GM19240 (cell line): ENCODE data around the gene MYPOP.
"Not testable (repeated sequence)": the region's sequence is repeated elsewhere in the genome, so short reads cannot be mapped to it uniquely, and the experiment has no call there.

Experiments
- DNase-seq: peaks from one replicate; pipeline ENCODE4 v3.0.0; 2011; ENCODE audit warnings: low spot score; ENCODE audit not compliant: insufficient read length

MYPOP gene

DNA sequence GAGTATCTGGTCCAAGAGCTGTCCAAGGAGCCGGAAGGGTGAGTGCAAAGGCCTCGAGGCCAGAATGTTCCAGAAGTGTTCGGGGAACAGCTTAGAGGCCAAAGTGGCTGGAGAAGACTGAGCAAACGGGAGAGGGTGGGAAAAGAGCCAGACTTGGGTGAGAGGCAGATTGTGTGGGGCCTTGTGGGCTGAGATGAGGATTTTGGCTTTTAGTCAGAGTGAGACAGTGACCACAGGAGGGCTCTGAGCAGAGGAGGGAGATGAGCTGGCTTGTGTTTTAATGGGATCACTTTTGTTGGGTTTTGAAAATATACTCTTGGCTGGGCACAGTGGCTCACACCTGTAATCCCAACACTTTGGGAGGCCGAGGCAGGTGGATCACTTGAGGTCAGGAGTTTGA, 6.5 kb upstream of the MYPOP start:
- DNase-seq, result no peak

DNA sequence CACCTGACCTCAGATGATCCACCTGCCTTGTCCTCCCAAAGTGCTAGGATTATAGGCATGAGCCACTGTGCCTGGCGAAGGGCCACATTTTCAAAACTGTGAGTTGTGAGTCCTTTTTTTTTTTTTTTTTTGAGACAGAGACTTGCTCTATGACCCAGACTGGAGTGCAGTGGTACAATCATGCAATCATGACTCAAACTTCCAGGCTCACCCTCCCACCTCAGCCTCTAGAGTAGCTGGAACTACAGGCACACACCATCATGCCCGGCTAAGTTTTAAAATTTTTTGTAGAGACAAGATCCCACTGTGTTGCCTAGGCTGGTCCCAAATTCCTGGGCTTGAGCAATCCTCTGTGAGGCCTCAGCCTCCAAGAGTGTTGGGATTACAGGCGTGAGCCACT, 3.8 kb upstream of the MYPOP start:
- DNase-seq, result no peak

DNA sequence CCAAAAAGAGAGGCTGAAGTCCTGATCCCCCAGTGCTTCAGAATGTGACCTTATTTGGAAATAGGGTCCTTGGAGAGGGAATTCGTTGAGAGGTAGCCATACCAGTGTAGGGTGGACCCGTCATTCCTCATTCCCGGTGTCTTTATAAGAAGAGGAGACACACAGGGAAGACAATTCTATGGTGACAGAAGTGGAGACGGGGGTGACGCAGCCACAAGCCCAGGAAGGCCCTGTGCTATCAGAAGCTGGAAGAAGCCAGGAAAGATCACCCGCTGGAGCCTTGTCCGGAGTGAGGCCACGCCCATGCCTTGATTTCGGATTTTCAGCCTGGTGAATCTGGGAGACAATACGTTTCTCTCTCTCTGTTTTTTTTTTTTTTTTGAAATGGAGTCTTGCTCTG, 2.6 kb upstream of the MYPOP start:
- no peak for DNase-seq

GRCh38 chr19:45902651-45903625, 525 bp upstream of the MYPOP start:
- DNase-seq, result peak; percentile 98

DNA sequence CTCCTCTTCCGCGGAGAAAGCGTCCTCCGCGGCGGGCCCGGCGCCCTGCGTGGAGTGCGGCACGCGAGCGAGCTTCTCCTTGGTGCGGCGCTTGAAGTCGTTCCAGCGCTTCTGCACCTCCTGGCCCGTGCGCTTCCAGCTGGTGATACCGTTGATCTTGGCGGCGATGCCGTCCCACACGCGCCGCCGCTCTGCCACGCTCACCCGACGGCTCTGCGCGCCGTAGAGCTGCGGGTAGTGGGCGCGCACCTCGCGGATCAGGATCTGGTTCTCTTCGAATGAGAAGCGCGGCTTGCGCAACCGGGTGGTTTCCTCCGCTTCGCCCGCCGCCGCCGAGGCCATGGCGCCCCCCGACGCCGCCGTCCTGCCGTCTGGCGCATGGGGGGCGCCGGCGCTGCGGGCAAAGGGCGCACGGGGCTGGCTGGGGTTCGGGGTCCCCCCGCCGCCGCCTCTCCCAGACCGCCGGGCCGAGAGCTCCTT, 941 bp downstream of the MYPOP start:
- DNase-seq, result no peak

- DNase-seq, result no peak
Observed at GRCh38 chr19:45900738-45901431, 1.5 kb downstream of the MYPOP start.

DNA sequence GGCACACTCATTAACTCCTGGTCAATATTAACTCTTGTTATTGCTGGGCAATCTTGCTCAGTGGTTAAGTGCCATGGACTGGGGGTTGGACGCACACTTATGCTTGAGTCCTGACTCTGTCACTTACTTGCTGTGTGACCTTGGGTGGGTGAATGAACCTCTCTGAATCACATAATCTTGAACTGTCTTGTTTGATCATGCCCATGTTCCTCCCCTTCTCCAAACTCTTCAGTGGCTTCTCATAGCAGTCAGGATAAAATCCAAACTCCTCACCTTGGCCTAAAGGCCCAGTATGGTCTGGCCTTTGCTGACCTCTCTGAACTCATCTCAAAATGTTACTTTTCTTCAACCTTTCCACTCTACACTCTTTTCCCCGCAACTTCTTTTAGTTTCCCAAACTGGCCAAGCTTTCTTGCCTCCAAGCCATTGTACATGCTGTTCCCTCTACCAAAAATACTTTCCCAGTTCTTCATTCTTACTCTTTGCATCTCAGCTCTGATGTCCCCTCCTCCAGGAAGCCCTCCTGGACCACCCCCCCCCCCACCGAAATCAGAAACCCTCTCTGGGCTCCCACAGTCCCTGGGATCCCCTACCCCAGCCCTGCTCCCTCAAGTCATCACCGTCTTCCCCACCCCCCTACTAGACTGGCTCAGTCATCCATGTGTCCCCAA, 2.4 kb downstream of the MYPOP start:
- DNase-seq, result no peak

- no peak for DNase-seq
Observed at GRCh38 chr19:45899253-45899652, 3.2 kb downstream of the MYPOP start.

- DNase-seq, result no peak
Observed at GRCh38 chr19:45897261-45897812, 5.1 kb downstream of the MYPOP start.

GRCh38 chr19:45895983-45896599, 6.3 kb downstream of the MYPOP start:
- not testable (repeated sequence) for DNase-seq

DNA sequence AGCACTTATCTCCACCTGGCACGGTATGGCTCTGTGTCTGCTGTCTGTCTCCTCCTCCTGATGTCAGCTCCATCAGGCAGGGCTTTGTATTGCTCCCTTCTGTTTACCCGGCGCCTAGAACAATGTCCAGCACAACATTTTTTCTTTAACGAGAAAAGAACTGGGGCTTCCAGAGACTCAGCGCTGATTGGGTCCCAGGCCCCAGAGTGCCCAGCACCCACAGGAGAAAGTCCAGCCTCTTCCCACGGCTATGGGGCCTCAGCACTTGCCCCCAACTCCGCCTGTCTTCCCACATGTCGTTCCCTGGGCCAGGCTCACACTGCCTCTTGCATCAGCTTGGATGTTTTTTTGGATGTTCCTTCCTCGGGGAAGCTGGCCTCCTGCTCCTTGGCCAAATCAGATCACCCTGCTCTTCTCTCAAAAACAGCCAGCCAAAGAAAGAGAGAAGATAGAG, 6.9 kb downstream of the MYPOP start:
- no peak for DNase-seq

DNA sequence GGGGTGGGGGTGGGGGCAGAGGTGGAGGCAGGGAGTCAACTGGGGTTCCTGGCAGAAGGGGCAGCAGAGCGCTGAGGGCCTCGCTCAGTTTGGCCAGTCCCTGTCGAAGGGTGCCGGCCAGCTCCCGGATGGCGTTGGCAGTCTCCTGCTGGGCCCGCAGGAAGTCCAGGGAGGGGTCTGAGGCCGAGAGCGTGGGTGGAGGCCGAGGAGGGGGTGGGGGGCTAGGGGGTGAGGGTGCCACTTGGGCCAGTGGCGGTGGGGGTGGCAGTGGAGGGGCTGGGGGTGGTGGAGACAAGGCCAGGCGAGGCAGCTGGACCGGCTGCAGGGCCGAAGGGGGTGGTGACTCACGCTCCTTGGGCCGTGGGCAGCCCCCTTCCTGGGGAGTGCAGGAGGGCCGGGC, 11.5 kb downstream of the MYPOP start:
- no peak for DNase-seq

- DNase-seq, result no peak
Observed at GRCh38 chr19:45889210-45889885, 13.1 kb downstream of the MYPOP start.

DNA sequence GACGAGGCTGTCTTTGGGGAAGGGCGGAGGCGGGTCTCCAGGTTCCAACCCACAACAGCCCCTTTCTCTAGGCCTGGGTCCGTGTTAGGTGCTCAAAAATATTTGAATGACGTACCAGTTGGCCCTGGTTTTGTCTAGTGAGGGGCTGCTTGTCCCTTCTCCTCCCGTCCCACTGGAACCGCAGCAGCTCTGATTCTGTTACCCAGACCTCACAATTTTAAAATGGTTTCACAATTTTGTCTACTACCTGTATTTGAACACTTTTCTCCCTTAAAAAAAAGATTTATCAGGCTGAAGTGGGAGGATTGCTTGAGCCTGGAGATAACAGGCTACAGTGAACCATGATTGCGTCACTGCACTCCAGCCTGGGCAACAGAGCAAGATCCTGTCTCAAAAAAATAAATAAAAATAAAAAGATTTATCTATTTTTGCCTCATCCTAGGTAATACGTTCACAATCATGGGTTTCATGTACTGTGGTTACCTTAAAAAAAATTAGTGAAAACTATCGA, 15.2 kb downstream of the MYPOP start:
- no peak for DNase-seq

GRCh38 chr19:45886427-45887199, 15.8 kb downstream of the MYPOP start:
- peak; percentile 96 for DNase-seq

- peak; percentile 88 for DNase-seq
Observed at GRCh38 chr19:45885556-45886426, 16.6 kb downstream of the MYPOP start, which contains the start of gene IRF2BP1. Gene IRF2BP1 (minus strand): TSS chr19:45886141. CDS start chr19:45885774, 367 bp downstream.

DNA sequence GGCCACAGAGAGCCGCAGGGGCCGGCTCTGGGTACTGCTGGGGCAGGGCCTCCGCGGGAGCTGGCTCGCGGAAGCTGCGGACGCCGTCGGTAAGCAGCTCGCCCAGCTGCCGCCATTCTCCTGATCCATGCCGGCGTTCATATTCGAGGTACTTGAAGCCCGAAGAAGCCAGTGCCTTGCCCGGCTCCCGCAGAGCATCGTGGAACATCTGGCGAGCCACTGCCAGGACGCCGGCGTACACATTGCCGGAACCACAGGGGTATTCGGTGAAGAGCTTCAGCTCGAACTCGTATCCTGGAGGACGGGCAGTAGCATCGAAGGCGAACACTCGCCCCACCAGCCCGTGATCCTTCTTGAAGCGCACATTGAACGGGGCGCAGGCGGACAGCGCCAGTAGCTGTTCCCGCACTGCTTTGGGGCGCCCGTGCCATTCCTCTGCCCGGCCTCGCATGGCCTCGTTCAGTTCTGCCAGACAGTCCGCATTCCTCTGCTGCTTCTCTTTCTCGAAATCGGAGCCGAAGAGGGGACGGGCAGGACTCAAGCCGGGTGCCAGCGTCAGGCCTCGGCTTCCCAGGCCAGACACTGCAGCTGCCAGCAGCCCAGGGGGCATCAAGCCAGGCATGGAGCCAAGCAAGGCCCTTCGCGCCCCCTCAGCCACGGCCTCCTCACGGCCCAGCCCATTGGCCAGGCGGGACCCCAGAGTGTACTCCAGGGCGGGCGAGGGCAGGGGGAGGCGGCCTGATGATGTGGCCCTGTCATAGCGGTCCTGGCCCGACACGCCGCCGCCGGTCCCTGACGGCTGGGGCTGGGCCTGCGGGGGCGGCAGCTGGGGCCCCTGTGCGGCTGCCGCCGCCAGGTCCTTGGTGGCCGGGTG, 17.5 kb downstream of the MYPOP start:
- DNase-seq, result no peak
